Mesothelial cell of epicardium (in vitro differentiated cells): ENCODE results near the gene RRM1. TPM values are rescaled to one million over a fixed set of nuclear protein-coding genes. Genes with fewer than 3 reads are reported as not detected.

Source experiments
- DNase-seq, 2 experiments: peaks; one replicate each; pipeline ENCODE4 v3.0.0; 2021; ENCODE audit warnings: low spot score in 2 of 2; ENCODE audit not compliant: unreplicated experiment in 2 of 2
- H3K27ac Mint-ChIP-seq: 2 replicates; pipeline ENCODE4 v1.8.0; 2021; ENCODE audit warnings: mixed read lengths
- H3K27me3 Mint-ChIP-seq: 2 replicates; pipeline ENCODE4 v1.8.0; 2021; ENCODE audit warnings: low read depth, mixed read lengths
- H3K36me3 Mint-ChIP-seq: 2 replicates; pipeline ENCODE4 v1.8.0; 2021; ENCODE audit warnings: mixed read lengths
- H3K4me1 Mint-ChIP-seq: 2 replicates; pipeline ENCODE4 v1.8.0; 2021; ENCODE audit warnings: mixed read lengths
- H3K4me3 Mint-ChIP-seq: 2 replicates; pipeline ENCODE4 v1.8.0; 2021; ENCODE audit warnings: mild to moderate bottlenecking, moderate library complexity, mixed read lengths
- H3K9me3 Mint-ChIP-seq: 2 replicates; pipeline ENCODE4 v1.8.0; 2021; ENCODE audit warnings: mixed read lengths
- CTCF ChIP-seq: fragments of 200-600 bp; sonication (generic); IDR thresholded peaks from one replicate; pipeline ENCODE4 v1.5.0; 2021; ENCODE audit warnings: antibody characterized with exemption; ENCODE audit not compliant: unreplicated experiment
- total RNA-seq: library from RNA; stranded (reverse); gene quantifications from 3 replicates; pipeline ENCODE4 v1.2.1, GENCODE V29; 2021

Gene RRM1
- total RNA-seq, 1 donor from 2014 or later = 58.6 TPM

- Mint-ChIP-seq H3K27ac (peak overlapping the region; percentile 93), H3K4me3 (no peak overlapping the region), H3K36me3 (peaks cover 2% of the 10 kb centered on the region), H3K9me3 (no peaks in the 10 kb centered on the region), H3K4me1 (peaks cover 39% of the 10 kb centered on the region), H3K27me3 (no peaks in the 10 kb centered on the region)
- no peak for DNase-seq
- TF ChIP-seq CTCF = no peak
Measured at GRCh38 chr11:4071325-4071724, 23.3 kb upstream of the RRM1 start.

GRCh38 chr11:4071914-4072313 lies 22.7 kb upstream of the RRM1 start:
- Mint-ChIP-seq H3K4me1 (peaks cover 44% of the 10 kb centered on the region), H3K27ac (peak overlapping the region; percentile 93), H3K9me3 (no peaks in the 10 kb centered on the region)

GRCh38 chr11:4072668-4073285 lies 21.8 kb upstream of the RRM1 start:
- peaks cover 44% of the 10 kb centered on the region for H3K4me1 Mint-ChIP-seq
- H3K4me3 Mint-ChIP-seq = no peak overlapping the region
- H3K27me3 Mint-ChIP-seq = no peaks in the 10 kb centered on the region
- TF ChIP-seq CTCF = peak; percentile 71
- peaks cover 2% of the 10 kb centered on the region for H3K36me3 Mint-ChIP-seq
- DNase-seq = peak in 1 of 2 experiments; percentile 43
- H3K27ac Mint-ChIP-seq = peak overlapping the region; percentile 93
- H3K9me3 Mint-ChIP-seq = no peaks in the 10 kb centered on the region

More at GRCh38 chr11:4071914-4072313, 22.7 kb upstream of the RRM1 start:
- Mint-ChIP-seq H3K4me3 (no peak overlapping the region), H3K27me3 (no peaks in the 10 kb centered on the region), H3K36me3 (peaks cover 2% of the 10 kb centered on the region)
- no peak for TF ChIP-seq CTCF
- DNase-seq = no peak

GRCh38 chr11:4074266-4074665 lies 20.3 kb upstream of the RRM1 start:
- Mint-ChIP-seq H3K4me3 (no peak overlapping the region), H3K27ac (peak overlapping the region; percentile 54), H3K9me3 (no peaks in the 10 kb centered on the region), H3K4me1 (peaks cover 44% of the 10 kb centered on the region), H3K36me3 (peaks cover 2% of the 10 kb centered on the region), H3K27me3 (no peaks in the 10 kb centered on the region)
- no peak for DNase-seq
- no peak for TF ChIP-seq CTCF

- Mint-ChIP-seq H3K27ac (peak overlapping the region; percentile 4), H3K9me3 (no peaks in the 10 kb centered on the region), H3K36me3 (peaks cover 4% of the 10 kb centered on the region), H3K4me3 (no peak overlapping the region), H3K4me1 (peaks cover 32% of the 10 kb centered on the region), H3K27me3 (no peaks in the 10 kb centered on the region)
- no peak for TF ChIP-seq CTCF
- no peak for DNase-seq
Measured at GRCh38 chr11:4076774-4077173, 17.8 kb upstream of the RRM1 start.

- Mint-ChIP-seq H3K4me3 (no peak overlapping the region), H3K27me3 (no peaks in the 10 kb centered on the region), H3K9me3 (no peaks in the 10 kb centered on the region), H3K27ac (peak overlapping the region; percentile 55), H3K36me3 (peaks cover 13% of the 10 kb centered on the region), H3K4me1 (peaks cover 26% of the 10 kb centered on the region)
- TF ChIP-seq CTCF = no peak
- no peak for DNase-seq
Measured at GRCh38 chr11:4083198-4083597, 11.4 kb upstream of the RRM1 start.
